Loucy (cell line): ENCODE measurements around the gene RBM25.

Source experiments
- EZH2phosphoT487 ChIP-seq: fragments of 200-600 bp; IDR thresholded peaks from 2 replicates; pipeline ENCODE4 v1.6.1; 2018; ENCODE audit warnings: antibody characterized with exemption, mild to moderate bottlenecking, moderate library complexity, borderline replicate concordance
- TF ChIP-seq, protein P1 (sequence below): fragments of 200-600 bp; sonication (generic); conservative IDR thresholded peaks from 2 replicates; pipeline ENCODE4 v1.5.1; 2014; ENCODE audit warnings: mild to moderate bottlenecking, antibody characterized with exemption, low read length

- TF ChIP-seq, protein P1, sequence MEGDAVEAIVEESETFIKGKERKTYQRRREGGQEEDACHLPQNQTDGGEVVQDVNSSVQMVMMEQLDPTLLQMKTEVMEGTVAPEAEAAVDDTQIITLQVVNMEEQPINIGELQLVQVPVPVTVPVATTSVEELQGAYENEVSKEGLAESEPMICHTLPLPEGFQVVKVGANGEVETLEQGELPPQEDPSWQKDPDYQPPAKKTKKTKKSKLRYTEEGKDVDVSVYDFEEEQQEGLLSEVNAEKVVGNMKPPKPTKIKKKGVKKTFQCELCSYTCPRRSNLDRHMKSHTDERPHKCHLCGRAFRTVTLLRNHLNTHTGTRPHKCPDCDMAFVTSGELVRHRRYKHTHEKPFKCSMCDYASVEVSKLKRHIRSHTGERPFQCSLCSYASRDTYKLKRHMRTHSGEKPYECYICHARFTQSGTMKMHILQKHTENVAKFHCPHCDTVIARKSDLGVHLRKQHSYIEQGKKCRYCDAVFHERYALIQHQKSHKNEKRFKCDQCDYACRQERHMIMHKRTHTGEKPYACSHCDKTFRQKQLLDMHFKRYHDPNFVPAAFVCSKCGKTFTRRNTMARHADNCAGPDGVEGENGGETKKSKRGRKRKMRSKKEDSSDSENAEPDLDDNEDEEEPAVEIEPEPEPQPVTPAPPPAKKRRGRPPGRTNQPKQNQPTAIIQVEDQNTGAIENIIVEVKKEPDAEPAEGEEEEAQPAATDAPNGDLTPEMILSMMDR: no peak
- no peak for TF ChIP-seq EZH2phosphoT487
Measured at GRCh38 chr14:73058922-73059673, 764 bp downstream of the RBM25 start.
